HepG2 (cell line): Measurements from ENCODE around the gene PAN2. TPM values are rescaled to one million over a fixed set of nuclear protein-coding genes. Genes with fewer than 3 reads are reported as not detected.

Experiments used
- CC2D1A ChIP-seq: sonication (generic); formaldehyde crosslinking; IDR thresholded peaks from 2 replicates; pipeline ENCODE4 v1.8.1; 2023; ENCODE audit warnings: mild to moderate bottlenecking, missing genetic modification reagents
- CENPT ChIP-seq: sonication (generic); formaldehyde crosslinking; IDR thresholded peaks from 2 replicates; pipeline ENCODE4 v1.8.0; 2022; ENCODE audit warnings: low read depth, mild to moderate bottlenecking, moderate library complexity, missing genetic modification reagents
- CHCHD3 ChIP-seq: sonication (generic); formaldehyde crosslinking; IDR thresholded peaks from 2 replicates; pipeline ENCODE4 v1.8.0; 2022; ENCODE audit warnings: mild to moderate bottlenecking, missing genetic modification reagents, moderate library complexity
- EEA1 ChIP-seq: sonication (generic); formaldehyde crosslinking; IDR thresholded peaks from 2 replicates; pipeline ENCODE4 v1.5.1; 2020; ENCODE audit warnings: mild to moderate bottlenecking, missing genetic modification reagents, borderline replicate concordance
- LBX2 ChIP-seq: sonication (generic); formaldehyde crosslinking; IDR thresholded peaks from 2 replicates; pipeline ENCODE4 v1.5.0; 2020; ENCODE audit warnings: missing genetic modification reagents, mild to moderate bottlenecking, borderline replicate concordance
- MYPOP ChIP-seq: sonication (generic); formaldehyde crosslinking; IDR thresholded peaks from 2 replicates; pipeline ENCODE4 v1.8.1; 2023; ENCODE audit warnings: mild to moderate bottlenecking, moderate library complexity, missing genetic modification reagents
- PRDM10 ChIP-seq: sonication (generic); formaldehyde crosslinking; IDR thresholded peaks from 2 replicates; pipeline ENCODE4 v1.4.0; 2020; ENCODE audit warnings: low read depth, missing genetic modification reagents
- PRPF4 ChIP-seq: fragments of 200-400 bp; formaldehyde crosslinking; IDR thresholded peaks from 2 replicates; pipeline ENCODE4 v1.6.1; 2016; ENCODE audit warnings: low read length, low read depth; ENCODE audit not compliant: poor library complexity, severe bottlenecking
- SIX4 ChIP-seq: sonication (generic); formaldehyde crosslinking; IDR thresholded peaks from 2 replicates; pipeline ENCODE4 v1.4.0; 2020; ENCODE audit warnings: missing genetic modification reagents
- TBX3 ChIP-seq: fragments of 450-650 bp; IDR thresholded peaks from 2 replicates; pipeline ENCODE4 v1.6.1; 2017; ENCODE audit warnings: antibody characterized with exemption, mild to moderate bottlenecking, inconsistent platforms, borderline replicate concordance
- TRIM22 ChIP-seq: fragments of 450-650 bp; IDR thresholded peaks from 2 replicates; pipeline ENCODE4 v1.6.1; 2017
- ZBTB42 ChIP-seq: sonication (generic); formaldehyde crosslinking; IDR thresholded peaks from 2 replicates; pipeline ENCODE4 v1.5.0; 2020; ENCODE audit warnings: mild to moderate bottlenecking, missing genetic modification reagents
- ZC3H13 ChIP-seq: sonication (generic); formaldehyde crosslinking; IDR thresholded peaks from 2 replicates; pipeline ENCODE4 v1.8.1; 2023; ENCODE audit warnings: mild to moderate bottlenecking, missing genetic modification reagents, moderate library complexity
- ZMYM2 ChIP-seq: sonication (generic); formaldehyde crosslinking; IDR thresholded peaks from 2 replicates; pipeline ENCODE4 v1.8.0; 2022; ENCODE audit warnings: mild to moderate bottlenecking, missing genetic modification reagents
- ZNF331 ChIP-seq: sonication (generic); formaldehyde crosslinking; IDR thresholded peaks from 2 replicates; pipeline ENCODE4 v1.4.0; 2020; ENCODE audit warnings: missing genetic modification reagents
- ZNF383 ChIP-seq: sonication (generic); formaldehyde crosslinking; IDR thresholded peaks from 2 replicates; pipeline ENCODE4 v1.4.0; 2020; ENCODE audit warnings: missing genetic modification reagents, mild to moderate bottlenecking, borderline replicate concordance
- ZNF513 ChIP-seq: sonication (generic); formaldehyde crosslinking; conservative IDR thresholded peaks from 2 replicates; pipeline ENCODE4 v1.5.0; 2020; ENCODE audit warnings: missing genetic modification reagents
- ZNF619 ChIP-seq: sonication (generic); formaldehyde crosslinking; IDR thresholded peaks from 2 replicates; pipeline ENCODE4 v1.4.0; 2020; ENCODE audit warnings: mild to moderate bottlenecking, missing genetic modification reagents
- ZNF781 ChIP-seq: sonication (generic); formaldehyde crosslinking; IDR thresholded peaks from 2 replicates; pipeline ENCODE4 v1.5.1; 2020; ENCODE audit warnings: borderline replicate concordance, mild to moderate bottlenecking, missing genetic modification reagents; ENCODE audit errors: not compliant biosample characterization
- ZNF839 ChIP-seq: sonication (generic); formaldehyde crosslinking; IDR thresholded peaks from 2 replicates; pipeline ENCODE4 v1.4.0; 2020; ENCODE audit warnings: missing genetic modification reagents, mild to moderate bottlenecking, borderline replicate concordance
- polyA plus RNA-seq, 8 experiments: library from polyadenylated mRNA; depleted of rRNA in 3 of 8; stranded (reverse) in 7 of 8; unstranded in 1 of 8; fragments of >200 nt; fragmentation: Illumina TruSeq in 4 of 8; extraction: Trizol in 4 of 8; gene quantifications; 2 replicates each; pipeline versions ENCODE4 v1.2.1 to v1.2.3, GENCODE V29; 2011 to 2016; ENCODE audit warnings: low read depth in 4 of 8, missing spikeins in 1 of 8, mixed read lengths in 1 of 8; ENCODE audit not compliant: insufficient read depth in 1 of 8
- total RNA-seq, 5 experiments: library from RNA; depleted of rRNA; stranded (reverse); fragments of >200 nt; fragmentation: Illumina TruSeq; extraction: Trizol; gene quantifications; 2 replicates each; pipeline ENCODE4 v1.2.3, GENCODE V29; 2016; ENCODE audit warnings: low read depth in 1 of 5

PAN2 gene
- total and polyA plus RNA-seq, 2 of the 13 experiments (the other 11 are each of a cell fraction or from before 2014, with no cell fraction given): 27.2 to 61.1 TPM

GRCh38 chr12:56300644-56301464 lies 32.9 kb downstream of the PAN2 start (continued):
- TF ChIP-seq MYPOP (CRISPR knock-in tag): no peak
- TF ChIP-seq CHCHD3 (CRISPR knock-in tag): no peak
- TF ChIP-seq ZBTB42 (CRISPR knock-in tag): no peak
- TF ChIP-seq ZNF383: no peak
- TF ChIP-seq ZNF619 (CRISPR knock-in tag): no peak
- TF ChIP-seq TBX3: no peak
- TF ChIP-seq CENPT (CRISPR knock-in tag): no peak
- TF ChIP-seq EEA1 (CRISPR knock-in tag): no peak
- no peak for TF ChIP-seq ZNF513
- TF ChIP-seq ZNF331 (CRISPR knock-in tag): no peak
- TF ChIP-seq PRPF4: no peak
- TF ChIP-seq ZMYM2 (CRISPR knock-in tag): peak; percentile 29; the same call in 1 of the 2 replicates
- TF ChIP-seq PRDM10 (CRISPR knock-in tag): no peak
- TF ChIP-seq SIX4 (CRISPR knock-in tag): 0 out of 2 replicates have a peak, but pooled peaks have one; percentile 3
- no peak for TF ChIP-seq ZNF781
- TF ChIP-seq TRIM22: no peak
- no peak for TF ChIP-seq LBX2 (CRISPR knock-in tag)
- no peak for TF ChIP-seq ZNF839 (CRISPR knock-in tag)
- 0 out of 2 replicates have a peak, but pooled peaks have one; percentile 13 for TF ChIP-seq ZC3H13 (CRISPR knock-in tag)
- no peak for TF ChIP-seq CC2D1A (CRISPR knock-in tag)
